PC-9 (cell line): Measurements from ENCODE around the gene IFI44L.
A peak's percentile ranks its signal among the peaks of the same experiment; 100 is the strongest.

Experiments used
- EZH2 ChIP-seq: fragments of 200-600 bp; sonication (generic); IDR thresholded peaks from 2 replicates; pipeline ENCODE4 v1.8.0; 2017; ENCODE audit warnings: antibody characterized with exemption, low read depth
- TF ChIP-seq, protein P1 (sequence below): fragments of 200-600 bp; sonication (generic); conservative IDR thresholded peaks from 2 replicates; pipeline ENCODE4 v1.6.1; 2017; ENCODE audit warnings: mixed run types, antibody characterized with exemption, mild to moderate bottlenecking, moderate library complexity

DNA sequence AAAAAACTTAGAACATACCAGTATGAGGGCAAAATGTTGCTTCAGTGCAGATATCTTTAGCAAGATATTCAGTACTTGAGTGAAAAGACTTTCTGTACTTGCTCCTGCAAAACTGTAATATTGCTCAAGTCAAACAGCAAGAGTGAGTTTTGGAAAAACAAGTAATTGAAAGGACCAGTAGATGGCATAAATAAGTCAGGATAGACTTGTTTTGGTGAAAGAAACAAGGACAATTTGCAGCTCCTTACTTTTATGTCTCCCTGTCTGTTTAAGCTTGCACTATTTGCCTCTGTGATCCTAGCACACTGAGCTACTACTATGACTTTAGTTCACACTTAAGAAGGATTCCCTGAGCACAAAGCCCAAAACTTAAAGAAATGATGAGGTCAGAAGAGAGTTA lies 68.4 kb downstream of the IFI44L start:
- TF ChIP-seq, protein P1, sequence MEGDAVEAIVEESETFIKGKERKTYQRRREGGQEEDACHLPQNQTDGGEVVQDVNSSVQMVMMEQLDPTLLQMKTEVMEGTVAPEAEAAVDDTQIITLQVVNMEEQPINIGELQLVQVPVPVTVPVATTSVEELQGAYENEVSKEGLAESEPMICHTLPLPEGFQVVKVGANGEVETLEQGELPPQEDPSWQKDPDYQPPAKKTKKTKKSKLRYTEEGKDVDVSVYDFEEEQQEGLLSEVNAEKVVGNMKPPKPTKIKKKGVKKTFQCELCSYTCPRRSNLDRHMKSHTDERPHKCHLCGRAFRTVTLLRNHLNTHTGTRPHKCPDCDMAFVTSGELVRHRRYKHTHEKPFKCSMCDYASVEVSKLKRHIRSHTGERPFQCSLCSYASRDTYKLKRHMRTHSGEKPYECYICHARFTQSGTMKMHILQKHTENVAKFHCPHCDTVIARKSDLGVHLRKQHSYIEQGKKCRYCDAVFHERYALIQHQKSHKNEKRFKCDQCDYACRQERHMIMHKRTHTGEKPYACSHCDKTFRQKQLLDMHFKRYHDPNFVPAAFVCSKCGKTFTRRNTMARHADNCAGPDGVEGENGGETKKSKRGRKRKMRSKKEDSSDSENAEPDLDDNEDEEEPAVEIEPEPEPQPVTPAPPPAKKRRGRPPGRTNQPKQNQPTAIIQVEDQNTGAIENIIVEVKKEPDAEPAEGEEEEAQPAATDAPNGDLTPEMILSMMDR, result peak; percentile 39; the same call in 1 of the 2 replicates
- TF ChIP-seq EZH2, result no peak
